ENCODE data around the gene TTC21B.

TTC21B gene

DNA sequence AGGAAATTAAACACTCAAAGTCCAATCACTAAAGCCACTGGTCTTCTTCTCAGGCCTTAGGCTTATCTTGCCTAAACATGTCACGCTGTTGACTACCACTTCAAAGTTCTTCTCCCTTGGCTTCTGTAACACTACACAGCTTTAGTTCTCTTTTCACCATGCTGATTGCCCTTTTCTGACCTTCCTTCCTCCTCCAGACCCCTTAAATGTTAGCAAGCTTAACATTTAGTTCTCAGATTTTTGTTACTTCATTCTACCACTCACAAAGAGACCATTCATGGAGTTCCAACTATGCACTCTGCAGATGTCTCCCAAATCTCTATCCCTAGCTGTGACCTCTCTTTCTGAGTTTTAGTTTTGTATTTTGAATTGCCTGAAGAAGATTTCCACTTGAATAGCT is 64.4 kb downstream of the TTC21B start:
- peaks cover 10 to 23% of the 10 kb centered on the region in 2 donors for H3K36me3 ChIP-seq (ENCODE audit: control insufficient read depth in 2 of 2, insufficient read depth in 2 of 2, low read length in 2 of 2)
- no peaks in the 10 kb centered on the region for H3K27me3 ChIP-seq (ENCODE audit: control insufficient read depth in 1 of 2, insufficient read depth in 2 of 2, low read length in 2 of 2)
- no peak overlapping the region for H3K4me3 ChIP-seq (ENCODE audit: low read length in 2 of 2)

GRCh38 chr2:165888171-165888570 is 65.4 kb downstream of the TTC21B start:
- Histone ChIP-seq H3K27me3 (ENCODE audit: control insufficient read depth in 1 of 2, insufficient read depth in 2 of 2, low read length in 2 of 2) (no peaks in the 10 kb centered on the region), H3K4me3 (ENCODE audit: low read length in 2 of 2) (no peak overlapping the region), H3K4me1 (ENCODE audit: control insufficient read depth, insufficient read depth, low read length) (no peaks in the 10 kb centered on the region), H3K36me3 (ENCODE audit: control insufficient read depth in 2 of 2, insufficient read depth in 2 of 2, low read length in 2 of 2) (peaks cover 6 to 23% of the 10 kb centered on the region in 2 donors), H3K9ac (ENCODE audit: low read length in 2 of 2) (no peak overlapping the region), H3K27ac (ENCODE audit: low read length) (no peak overlapping the region), H3K9me3 (ENCODE audit: control insufficient read depth in 2 of 2, low read length in 2 of 2) (no peaks in the 10 kb centered on the region)

More for the DNA sequence above, 64.4 kb downstream of the TTC21B start:
- no peaks in the 10 kb centered on the region for H3K9me3 ChIP-seq (ENCODE audit: control insufficient read depth in 2 of 2, low read length in 2 of 2)
- no peaks in the 10 kb centered on the region for H3K4me1 ChIP-seq (ENCODE audit: control insufficient read depth, insufficient read depth, low read length)
- H3K27ac ChIP-seq (ENCODE audit: low read length) = no peak overlapping the region
- H3K9ac ChIP-seq (ENCODE audit: low read length in 2 of 2) = no peak overlapping the region

- H3K4me1 ChIP-seq (ENCODE audit: control insufficient read depth, insufficient read depth, low read length) = no peaks in the 10 kb centered on the region
- H3K27ac ChIP-seq (ENCODE audit: low read length) = no peak overlapping the region
- no peaks in the 10 kb centered on the region for H3K9me3 ChIP-seq (ENCODE audit: control insufficient read depth in 2 of 2, low read length in 2 of 2)
- peaks cover 6 to 16% of the 10 kb centered on the region in 2 donors for H3K36me3 ChIP-seq (ENCODE audit: control insufficient read depth in 2 of 2, insufficient read depth in 2 of 2, low read length in 2 of 2)
- no peak overlapping the region for H3K4me3 ChIP-seq (ENCODE audit: low read length in 2 of 2)
- no peaks in the 10 kb centered on the region for H3K27me3 ChIP-seq (ENCODE audit: control insufficient read depth in 1 of 2, insufficient read depth in 2 of 2, low read length in 2 of 2)
- H3K9ac ChIP-seq (ENCODE audit: low read length in 2 of 2) = no peak overlapping the region
These were observed 67.0 kb downstream of the TTC21B start for GRCh38 chr2:165886487-165887146.

GRCh38 chr2:165877565-165878550 is 75.7 kb downstream of the TTC21B start:
- no peaks in the 10 kb centered on the region for H3K9me3 ChIP-seq (ENCODE audit: control insufficient read depth in 2 of 2, low read length in 2 of 2)
- peaks cover 8 to 25% of the 10 kb centered on the region in 2 donors for H3K36me3 ChIP-seq (ENCODE audit: control insufficient read depth in 2 of 2, insufficient read depth in 2 of 2, low read length in 2 of 2)
- no peaks in the 10 kb centered on the region for H3K4me1 ChIP-seq (ENCODE audit: control insufficient read depth, insufficient read depth, low read length)
- no peak overlapping the region for H3K4me3 ChIP-seq (ENCODE audit: low read length in 2 of 2)
- no peak overlapping the region for H3K9ac ChIP-seq (ENCODE audit: low read length in 2 of 2)
- H3K27ac ChIP-seq (ENCODE audit: low read length) = no peak overlapping the region
- H3K27me3 ChIP-seq (ENCODE audit: control insufficient read depth in 1 of 2, insufficient read depth in 2 of 2, low read length in 2 of 2) = no peaks in the 10 kb centered on the region

DNA sequence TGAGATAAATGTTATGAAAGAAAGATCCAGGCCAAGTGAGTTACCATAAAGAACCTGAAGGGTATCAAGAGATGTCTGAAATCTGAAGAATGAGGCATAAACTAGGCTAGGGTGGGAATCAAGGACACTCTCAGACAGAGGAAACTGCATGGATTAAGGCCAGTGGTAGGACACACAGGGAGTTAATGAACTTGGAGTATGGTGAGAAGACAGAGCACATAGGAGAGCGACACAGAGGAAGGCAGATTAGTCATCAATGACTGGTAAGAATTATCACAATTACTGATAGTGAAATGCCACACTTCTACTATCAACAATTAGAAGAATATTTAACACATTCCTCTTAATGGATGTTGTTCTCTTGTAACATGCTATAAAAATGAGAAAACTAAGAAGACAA is 76.9 kb downstream of the TTC21B start:
- Histone ChIP-seq H3K4me3 (ENCODE audit: low read length in 2 of 2) (no peak overlapping the region), H3K9ac (ENCODE audit: low read length in 2 of 2) (no peak overlapping the region), H3K27me3 (ENCODE audit: control insufficient read depth in 1 of 2, insufficient read depth in 2 of 2, low read length in 2 of 2) (no peaks in the 10 kb centered on the region), H3K9me3 (ENCODE audit: control insufficient read depth in 2 of 2, low read length in 2 of 2) (no peaks in the 10 kb centered on the region), H3K27ac (ENCODE audit: low read length) (no peak overlapping the region), H3K36me3 (ENCODE audit: control insufficient read depth in 2 of 2, insufficient read depth in 2 of 2, low read length in 2 of 2) (peaks cover 11 to 25% of the 10 kb centered on the region in 2 donors), H3K4me1 (ENCODE audit: control insufficient read depth, insufficient read depth, low read length) (no peaks in the 10 kb centered on the region)

DNA sequence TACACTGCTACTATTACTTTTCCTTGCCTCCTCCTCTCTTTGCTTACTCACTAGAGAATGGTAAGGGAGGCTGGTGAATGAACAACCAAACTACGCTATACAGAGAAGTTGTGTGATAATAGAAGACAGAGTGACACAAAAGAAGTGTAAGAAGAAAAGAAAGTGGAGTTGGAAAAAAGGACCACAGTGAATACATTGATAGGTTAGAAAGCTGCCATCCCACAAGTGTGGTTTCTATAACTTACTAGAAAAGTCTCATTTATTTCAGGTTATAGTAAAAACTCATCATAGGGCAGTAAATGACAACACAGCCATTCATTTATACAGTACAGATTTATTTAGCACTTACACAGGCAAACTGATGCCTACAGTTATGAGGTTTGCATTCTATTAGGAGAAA is 77.3 kb downstream of the TTC21B start:
- Histone ChIP-seq H3K36me3 (ENCODE audit: control insufficient read depth in 2 of 2, insufficient read depth in 2 of 2, low read length in 2 of 2) (peaks cover 11 to 25% of the 10 kb centered on the region in 2 donors), H3K4me1 (ENCODE audit: control insufficient read depth, insufficient read depth, low read length) (no peaks in the 10 kb centered on the region), H3K9me3 (ENCODE audit: control insufficient read depth in 2 of 2, low read length in 2 of 2) (no peaks in the 10 kb centered on the region), H3K4me3 (ENCODE audit: low read length in 2 of 2) (no peak overlapping the region), H3K27me3 (ENCODE audit: control insufficient read depth in 1 of 2, insufficient read depth in 2 of 2, low read length in 2 of 2) (no peaks in the 10 kb centered on the region), H3K27ac (ENCODE audit: low read length) (no peak overlapping the region), H3K9ac (ENCODE audit: low read length in 2 of 2) (no peak overlapping the region)

- no peak overlapping the region for H3K27ac ChIP-seq (ENCODE audit: low read length)
- peaks cover 6 to 13% of the 10 kb centered on the region in 2 donors for H3K36me3 ChIP-seq (ENCODE audit: control insufficient read depth in 2 of 2, insufficient read depth in 2 of 2, low read length in 2 of 2)
- H3K9ac ChIP-seq (ENCODE audit: low read length in 2 of 2) = no peak overlapping the region
These were observed 79.0 kb downstream of the TTC21B start for GRCh38 chr2:165874445-165875039.

DNA sequence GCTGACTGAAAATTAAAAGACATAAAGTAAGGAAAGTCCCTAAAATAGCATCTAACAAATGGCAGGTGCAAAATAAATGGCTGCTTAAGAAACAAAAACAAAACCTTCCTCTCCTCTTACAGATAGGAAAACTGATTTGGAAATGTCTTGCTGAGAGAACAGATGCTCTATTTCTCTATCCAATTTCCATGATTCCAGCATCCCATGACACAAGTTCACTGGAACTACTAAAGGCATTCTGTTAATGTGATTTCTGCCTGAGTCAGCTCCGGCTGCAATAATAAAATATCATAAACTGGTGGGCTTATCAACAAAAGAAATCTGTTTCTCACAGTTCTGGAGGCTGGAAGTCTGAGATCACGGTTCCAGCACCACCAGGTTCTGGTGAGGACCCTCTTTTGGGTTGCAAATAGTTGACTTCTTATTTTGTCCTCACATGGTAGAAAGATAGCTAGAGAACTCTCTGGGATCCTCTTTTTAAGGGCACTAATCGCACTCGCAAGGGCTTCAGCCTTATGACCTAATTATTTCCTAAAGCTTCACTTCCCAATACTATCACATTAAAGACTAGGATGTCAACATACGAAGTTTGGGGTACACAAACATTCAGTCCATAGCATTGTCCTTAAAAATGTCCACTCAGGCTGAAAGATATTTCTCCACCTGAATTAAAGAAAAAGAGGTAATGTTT is 81.3 kb downstream of the TTC21B start:
- H3K4me3 ChIP-seq (ENCODE audit: low read length in 2 of 2) = no peak overlapping the region
- H3K9ac ChIP-seq (ENCODE audit: low read length in 2 of 2) = no peak overlapping the region
- no peaks in the 10 kb centered on the region for H3K9me3 ChIP-seq (ENCODE audit: control insufficient read depth in 2 of 2, low read length in 2 of 2)
- H3K4me1 ChIP-seq (ENCODE audit: control insufficient read depth, insufficient read depth, low read length) = no peaks in the 10 kb centered on the region
- H3K27ac ChIP-seq (ENCODE audit: low read length) = no peak overlapping the region
- no peaks in the 10 kb centered on the region for H3K27me3 ChIP-seq (ENCODE audit: control insufficient read depth in 1 of 2, insufficient read depth in 2 of 2, low read length in 2 of 2)
- H3K36me3 ChIP-seq (ENCODE audit: control insufficient read depth in 2 of 2, insufficient read depth in 2 of 2, low read length in 2 of 2) = peaks cover 5 to 6% of the 10 kb centered on the region in 2 donors

More at GRCh38 chr2:165874445-165875039, 79.0 kb downstream of the TTC21B start:
- no peak overlapping the region for H3K4me3 ChIP-seq (ENCODE audit: low read length in 2 of 2)
- no peaks in the 10 kb centered on the region for H3K27me3 ChIP-seq (ENCODE audit: control insufficient read depth in 1 of 2, insufficient read depth in 2 of 2, low read length in 2 of 2)
- H3K4me1 ChIP-seq (ENCODE audit: control insufficient read depth, insufficient read depth, low read length) = no peaks in the 10 kb centered on the region
- no peaks in the 10 kb centered on the region for H3K9me3 ChIP-seq (ENCODE audit: control insufficient read depth in 2 of 2, low read length in 2 of 2)

DNA sequence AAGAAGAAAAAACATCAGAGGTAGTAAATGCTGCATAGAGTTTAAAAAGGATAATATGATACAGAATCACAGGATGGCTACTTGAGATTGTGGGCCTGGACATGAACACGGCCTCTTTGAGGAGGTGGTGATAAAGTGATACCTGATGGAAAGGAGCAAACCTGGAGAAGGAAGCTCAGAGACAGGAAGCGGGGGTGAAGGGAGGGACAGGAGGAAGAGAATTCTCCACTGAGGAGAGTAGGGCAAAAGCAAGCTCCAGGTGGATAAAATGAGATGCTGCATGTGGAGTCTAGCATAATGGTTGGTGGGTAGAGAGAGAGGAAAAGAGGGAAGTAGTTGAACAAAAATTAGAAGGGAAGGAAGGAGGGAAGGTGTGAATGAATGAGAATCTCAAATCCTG is 82.6 kb downstream of the TTC21B start:
- Histone ChIP-seq H3K4me3 (ENCODE audit: low read length in 2 of 2) (no peak overlapping the region), H3K9me3 (ENCODE audit: control insufficient read depth in 2 of 2, low read length in 2 of 2) (no peaks in the 10 kb centered on the region), H3K9ac (ENCODE audit: low read length in 2 of 2) (no peak overlapping the region), H3K27ac (ENCODE audit: low read length) (no peak overlapping the region), H3K27me3 (ENCODE audit: control insufficient read depth in 1 of 2, insufficient read depth in 2 of 2, low read length in 2 of 2) (no peaks in the 10 kb centered on the region), H3K36me3 (ENCODE audit: control insufficient read depth in 2 of 2, insufficient read depth in 2 of 2, low read length in 2 of 2) (peaks cover 5 to 6% of the 10 kb centered on the region in 2 donors), H3K4me1 (ENCODE audit: control insufficient read depth, insufficient read depth, low read length) (no peaks in the 10 kb centered on the region)

GRCh38 chr2:165870346-165870745 is 83.2 kb downstream of the TTC21B start:
- Histone ChIP-seq H3K4me1 (ENCODE audit: control insufficient read depth, insufficient read depth, low read length) (no peaks in the 10 kb centered on the region), H3K27me3 (ENCODE audit: control insufficient read depth in 1 of 2, insufficient read depth in 2 of 2, low read length in 2 of 2) (no peaks in the 10 kb centered on the region), H3K4me3 (ENCODE audit: low read length in 2 of 2) (no peak overlapping the region), H3K9ac (ENCODE audit: low read length in 2 of 2) (no peak overlapping the region), H3K27ac (ENCODE audit: low read length) (no peak overlapping the region), H3K36me3 (ENCODE audit: control insufficient read depth in 2 of 2, insufficient read depth in 2 of 2, low read length in 2 of 2) (peaks cover 5 to 6% of the 10 kb centered on the region in 2 donors), H3K9me3 (ENCODE audit: control insufficient read depth in 2 of 2, low read length in 2 of 2) (no peaks in the 10 kb centered on the region)

All from stomach smooth muscle (tissue), 2 donors.